SK-N-SH treated with all-trans-retinoic acid at 6 μM for 48 hours (cell line): ENCODE measurements around the gene GNS.

Experiments used
- ATAC-seq: fragments of 200-7000 bp; cut with Tn5 transposase; 3 replicates; pipeline ENCODE4 v1.9.1; 2020; ENCODE audit warnings: mild to moderate bottlenecking, moderate library complexity
- ARNTL ChIP-seq: fragments of 450-650 bp; formaldehyde crosslinking; IDR thresholded peaks from 2 replicates; pipeline ENCODE4 v1.5.0; 2020; ENCODE audit warnings: low read depth, mild to moderate bottlenecking, moderate library complexity, borderline replicate concordance
- CSDC2 ChIP-seq: fragments of 250-450 bp; sonication (Bioruptor Pico); IDR thresholded peaks from 2 replicates; pipeline ENCODE4 v1.5.0; 2020; ENCODE audit warnings: mild to moderate bottlenecking, moderate library complexity
- ESRRG ChIP-seq: fragments of 250-450 bp; sonication (Bioruptor Pico); IDR thresholded peaks from 2 replicates; pipeline ENCODE4 v1.6.1; 2021; ENCODE audit warnings: mild to moderate bottlenecking
- GLIS3 ChIP-seq: fragments of 250-450 bp; sonication (Bioruptor Pico); IDR thresholded peaks from 2 replicates; pipeline ENCODE4 v1.5.0; 2020; ENCODE audit warnings: mild to moderate bottlenecking, moderate library complexity
- ISL1 ChIP-seq: fragments of 250-450 bp; sonication (Bioruptor Pico); IDR thresholded peaks from 2 replicates; pipeline ENCODE4 v2.1.2; 2022; ENCODE audit warnings: mild to moderate bottlenecking, moderate library complexity
- RARB ChIP-seq: fragments of 250-450 bp; sonication (Bioruptor Pico); IDR thresholded peaks from 2 replicates; pipeline ENCODE4 v1.8.0; 2021; ENCODE audit warnings: mild to moderate bottlenecking, moderate library complexity
- SNAI2 ChIP-seq: fragments of 250-450 bp; sonication (Bioruptor Pico); IDR thresholded peaks from 2 replicates; pipeline ENCODE4 v1.5.0; 2020; ENCODE audit warnings: mild to moderate bottlenecking, moderate library complexity
- TCF4 ChIP-seq: fragments of 250-450 bp; sonication (Bioruptor Pico); IDR thresholded peaks from 2 replicates; pipeline ENCODE4 v1.8.0; 2021; ENCODE audit warnings: mild to moderate bottlenecking, moderate library complexity, borderline replicate concordance
- TOX ChIP-seq: fragments of 250-450 bp; sonication (Bioruptor Pico); IDR thresholded peaks from 2 replicates; pipeline ENCODE4 v1.8.0; 2021; ENCODE audit warnings: mild to moderate bottlenecking, moderate library complexity, borderline replicate concordance
- ZC3H10 ChIP-seq: fragments of 250-450 bp; sonication (Bioruptor Pico); IDR thresholded peaks from 2 replicates; pipeline ENCODE4 v1.5.1; 2021; ENCODE audit warnings: mild to moderate bottlenecking, moderate library complexity
- ZFP30 ChIP-seq: fragments of 450-650 bp; formaldehyde crosslinking; IDR thresholded peaks from 2 replicates; pipeline ENCODE4 v1.5.0; 2022; ENCODE audit warnings: mild to moderate bottlenecking, moderate library complexity
- ZNF565 ChIP-seq: fragments of 450-650 bp; formaldehyde crosslinking; conservative IDR thresholded peaks from 2 replicates; pipeline ENCODE4 v1.5.0; 2020; ENCODE audit warnings: low read depth, mild to moderate bottlenecking, moderate library complexity
- ZNF70 ChIP-seq: fragments of 450-650 bp; formaldehyde crosslinking; IDR thresholded peaks from 2 replicates; pipeline ENCODE4 v1.5.0; 2020; ENCODE audit warnings: mild to moderate bottlenecking, moderate library complexity
- ZNF8 ChIP-seq: fragments of 450-650 bp; formaldehyde crosslinking; IDR thresholded peaks from 2 replicates; pipeline ENCODE4 v1.5.0; 2020; ENCODE audit warnings: mild to moderate bottlenecking, moderate library complexity
- TF ChIP-seq, protein P1 (sequence below): fragments of 250-450 bp; sonication (Bioruptor Pico); IDR thresholded peaks from 2 replicates; pipeline ENCODE4 v1.8.0; 2020; ENCODE audit warnings: mild to moderate bottlenecking, moderate library complexity, borderline replicate concordance
- TF ChIP-seq, protein P2 (sequence below): fragments of 250-450 bp; sonication (Bioruptor Pico); IDR thresholded peaks from 2 replicates; pipeline ENCODE4 v1.5.0; 2020; ENCODE audit warnings: mild to moderate bottlenecking, moderate library complexity
- TF ChIP-seq, protein P3 (sequence below): fragments of 250-450 bp; sonication (Bioruptor Pico); IDR thresholded peaks from 2 replicates; pipeline ENCODE4 v1.5.1; 2021; ENCODE audit warnings: mild to moderate bottlenecking, moderate library complexity
- TF ChIP-seq, protein P4 (sequence below): fragments of 250-450 bp; sonication (Bioruptor Pico); IDR thresholded peaks from 2 replicates; pipeline ENCODE4 v1.8.0; 2021; ENCODE audit warnings: low read depth, mild to moderate bottlenecking, moderate library complexity, borderline replicate concordance
- TF ChIP-seq, protein P5 (sequence below): fragments of 250-450 bp; sonication (Bioruptor Pico); IDR thresholded peaks from 2 replicates; pipeline ENCODE4 v1.5.1; 2020; ENCODE audit warnings: low read depth, mild to moderate bottlenecking, moderate library complexity

Gene GNS

DNA sequence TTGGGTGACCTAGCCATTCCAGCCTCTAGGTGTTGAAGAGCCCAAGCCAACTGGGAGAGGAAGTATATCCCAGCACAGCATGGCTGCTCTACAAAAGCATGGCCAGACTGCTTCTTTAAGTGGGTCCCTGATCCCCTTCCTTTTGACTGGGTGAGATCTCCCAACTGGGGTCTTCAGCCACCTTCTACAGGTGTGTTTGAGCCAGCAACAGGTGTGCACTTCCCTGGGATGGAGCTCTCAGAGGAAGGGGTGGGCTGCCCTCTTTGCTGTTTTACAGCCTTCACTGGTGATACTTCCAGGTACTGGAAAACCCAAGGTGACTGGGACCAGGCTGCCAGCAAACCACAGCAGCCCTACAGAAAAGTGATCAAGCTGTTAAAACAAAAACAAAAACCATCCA is 14.2 kb upstream of the GNS start (continued):
- TF ChIP-seq, protein P1, sequence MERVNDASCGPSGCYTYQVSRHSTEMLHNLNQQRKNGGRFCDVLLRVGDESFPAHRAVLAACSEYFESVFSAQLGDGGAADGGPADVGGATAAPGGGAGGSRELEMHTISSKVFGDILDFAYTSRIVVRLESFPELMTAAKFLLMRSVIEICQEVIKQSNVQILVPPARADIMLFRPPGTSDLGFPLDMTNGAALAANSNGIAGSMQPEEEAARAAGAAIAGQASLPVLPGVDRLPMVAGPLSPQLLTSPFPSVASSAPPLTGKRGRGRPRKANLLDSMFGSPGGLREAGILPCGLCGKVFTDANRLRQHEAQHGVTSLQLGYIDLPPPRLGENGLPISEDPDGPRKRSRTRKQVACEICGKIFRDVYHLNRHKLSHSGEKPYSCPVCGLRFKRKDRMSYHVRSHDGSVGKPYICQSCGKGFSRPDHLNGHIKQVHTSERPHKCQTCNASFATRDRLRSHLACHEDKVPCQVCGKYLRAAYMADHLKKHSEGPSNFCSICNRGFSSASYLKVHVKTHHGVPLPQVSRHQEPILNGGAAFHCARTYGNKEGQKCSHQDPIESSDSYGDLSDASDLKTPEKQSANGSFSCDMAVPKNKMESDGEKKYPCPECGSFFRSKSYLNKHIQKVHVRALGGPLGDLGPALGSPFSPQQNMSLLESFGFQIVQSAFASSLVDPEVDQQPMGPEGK (CRISPR knock-in tag) = no peak
- TF ChIP-seq ARNTL (CRISPR knock-in tag) = no peak
- no peak for TF ChIP-seq TOX (CRISPR knock-in tag)
- TF ChIP-seq, all 23 proteins: peak for 0

DNA sequence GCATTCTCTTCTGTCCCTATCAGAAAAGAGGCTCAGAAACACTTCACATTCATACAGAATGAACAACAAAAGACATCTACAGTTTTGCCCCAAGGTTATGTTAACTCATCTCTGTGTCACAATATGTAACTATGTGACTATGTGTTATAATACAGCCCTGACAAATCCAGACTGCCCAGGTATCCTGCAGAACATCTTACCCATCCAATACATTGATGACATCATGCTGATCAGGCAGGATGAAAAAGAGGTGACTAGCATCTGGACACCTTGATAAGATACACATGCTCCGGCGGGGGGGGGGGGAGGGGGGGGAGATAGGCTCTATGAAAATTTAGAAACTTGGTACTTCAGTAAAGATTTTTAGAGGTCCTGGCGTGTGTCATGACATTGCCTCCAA is 8.3 kb upstream of the GNS start:
- ATAC-seq = no peak

More for the DNA sequence above, 8.3 kb upstream of the GNS start:
- TF ChIP-seq, protein P2, sequence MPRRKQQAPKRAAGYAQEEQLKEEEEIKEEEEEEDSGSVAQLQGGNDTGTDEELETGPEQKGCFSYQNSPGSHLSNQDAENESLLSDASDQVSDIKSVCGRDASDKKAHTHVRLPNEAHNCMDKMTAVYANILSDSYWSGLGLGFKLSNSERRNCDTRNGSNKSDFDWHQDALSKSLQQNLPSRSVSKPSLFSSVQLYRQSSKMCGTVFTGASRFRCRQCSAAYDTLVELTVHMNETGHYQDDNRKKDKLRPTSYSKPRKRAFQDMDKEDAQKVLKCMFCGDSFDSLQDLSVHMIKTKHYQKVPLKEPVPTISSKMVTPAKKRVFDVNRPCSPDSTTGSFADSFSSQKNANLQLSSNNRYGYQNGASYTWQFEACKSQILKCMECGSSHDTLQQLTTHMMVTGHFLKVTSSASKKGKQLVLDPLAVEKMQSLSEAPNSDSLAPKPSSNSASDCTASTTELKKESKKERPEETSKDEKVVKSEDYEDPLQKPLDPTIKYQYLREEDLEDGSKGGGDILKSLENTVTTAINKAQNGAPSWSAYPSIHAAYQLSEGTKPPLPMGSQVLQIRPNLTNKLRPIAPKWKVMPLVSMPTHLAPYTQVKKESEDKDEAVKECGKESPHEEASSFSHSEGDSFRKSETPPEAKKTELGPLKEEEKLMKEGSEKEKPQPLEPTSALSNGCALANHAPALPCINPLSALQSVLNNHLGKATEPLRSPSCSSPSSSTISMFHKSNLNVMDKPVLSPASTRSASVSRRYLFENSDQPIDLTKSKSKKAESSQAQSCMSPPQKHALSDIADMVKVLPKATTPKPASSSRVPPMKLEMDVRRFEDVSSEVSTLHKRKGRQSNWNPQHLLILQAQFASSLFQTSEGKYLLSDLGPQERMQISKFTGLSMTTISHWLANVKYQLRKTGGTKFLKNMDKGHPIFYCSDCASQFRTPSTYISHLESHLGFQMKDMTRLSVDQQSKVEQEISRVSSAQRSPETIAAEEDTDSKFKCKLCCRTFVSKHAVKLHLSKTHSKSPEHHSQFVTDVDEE (CRISPR knock-in tag) = no peak
- TF ChIP-seq TOX (CRISPR knock-in tag) = no peak
- no peak for TF ChIP-seq ZC3H10 (CRISPR knock-in tag)
- TF ChIP-seq ISL1 = no peak
- TF ChIP-seq CSDC2 (CRISPR knock-in tag) = no peak
- no peak for TF ChIP-seq ZFP30 (CRISPR knock-in tag)
- TF ChIP-seq ZNF565 (CRISPR knock-in tag) = no peak
- TF ChIP-seq RARB (CRISPR knock-in tag) = no peak
- TF ChIP-seq, protein P3, sequence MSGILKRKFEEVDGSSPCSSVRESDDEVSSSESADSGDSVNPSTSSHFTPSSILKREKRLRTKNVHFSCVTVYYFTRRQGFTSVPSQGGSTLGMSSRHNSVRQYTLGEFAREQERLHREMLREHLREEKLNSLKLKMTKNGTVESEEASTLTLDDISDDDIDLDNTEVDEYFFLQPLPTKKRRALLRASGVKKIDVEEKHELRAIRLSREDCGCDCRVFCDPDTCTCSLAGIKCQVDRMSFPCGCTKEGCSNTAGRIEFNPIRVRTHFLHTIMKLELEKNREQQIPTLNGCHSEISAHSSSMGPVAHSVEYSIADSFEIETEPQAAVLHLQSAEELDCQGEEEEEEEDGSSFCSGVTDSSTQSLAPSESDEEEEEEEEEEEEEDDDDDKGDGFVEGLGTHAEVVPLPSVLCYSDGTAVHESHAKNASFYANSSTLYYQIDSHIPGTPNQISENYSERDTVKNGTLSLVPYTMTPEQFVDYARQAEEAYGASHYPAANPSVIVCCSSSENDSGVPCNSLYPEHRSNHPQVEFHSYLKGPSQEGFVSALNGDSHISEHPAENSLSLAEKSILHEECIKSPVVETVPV (CRISPR knock-in tag) = no peak
- TF ChIP-seq, protein P1 (CRISPR knock-in tag) = no peak
- TF ChIP-seq, protein P4, sequence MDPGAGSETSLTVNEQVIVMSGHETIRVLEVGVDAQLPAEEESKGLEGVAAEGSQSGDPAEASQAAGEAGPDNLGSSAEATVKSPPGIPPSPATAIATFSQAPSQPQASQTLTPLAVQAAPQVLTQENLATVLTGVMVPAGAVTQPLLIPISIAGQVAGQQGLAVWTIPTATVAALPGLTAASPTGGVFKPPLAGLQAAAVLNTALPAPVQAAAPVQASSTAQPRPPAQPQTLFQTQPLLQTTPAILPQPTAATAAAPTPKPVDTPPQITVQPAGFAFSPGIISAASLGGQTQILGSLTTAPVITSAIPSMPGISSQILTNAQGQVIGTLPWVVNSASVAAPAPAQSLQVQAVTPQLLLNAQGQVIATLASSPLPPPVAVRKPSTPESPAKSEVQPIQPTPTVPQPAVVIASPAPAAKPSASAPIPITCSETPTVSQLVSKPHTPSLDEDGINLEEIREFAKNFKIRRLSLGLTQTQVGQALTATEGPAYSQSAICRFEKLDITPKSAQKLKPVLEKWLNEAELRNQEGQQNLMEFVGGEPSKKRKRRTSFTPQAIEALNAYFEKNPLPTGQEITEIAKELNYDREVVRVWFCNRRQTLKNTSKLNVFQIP (CRISPR knock-in tag) = no peak
- no peak for TF ChIP-seq TCF4 (CRISPR knock-in tag)
- TF ChIP-seq ESRRG = no peak
- TF ChIP-seq ZNF8 (CRISPR knock-in tag) = no peak
- no peak for TF ChIP-seq SNAI2 (CRISPR knock-in tag)
- TF ChIP-seq ZNF70 (CRISPR knock-in tag) = no peak
- TF ChIP-seq, protein P5, sequence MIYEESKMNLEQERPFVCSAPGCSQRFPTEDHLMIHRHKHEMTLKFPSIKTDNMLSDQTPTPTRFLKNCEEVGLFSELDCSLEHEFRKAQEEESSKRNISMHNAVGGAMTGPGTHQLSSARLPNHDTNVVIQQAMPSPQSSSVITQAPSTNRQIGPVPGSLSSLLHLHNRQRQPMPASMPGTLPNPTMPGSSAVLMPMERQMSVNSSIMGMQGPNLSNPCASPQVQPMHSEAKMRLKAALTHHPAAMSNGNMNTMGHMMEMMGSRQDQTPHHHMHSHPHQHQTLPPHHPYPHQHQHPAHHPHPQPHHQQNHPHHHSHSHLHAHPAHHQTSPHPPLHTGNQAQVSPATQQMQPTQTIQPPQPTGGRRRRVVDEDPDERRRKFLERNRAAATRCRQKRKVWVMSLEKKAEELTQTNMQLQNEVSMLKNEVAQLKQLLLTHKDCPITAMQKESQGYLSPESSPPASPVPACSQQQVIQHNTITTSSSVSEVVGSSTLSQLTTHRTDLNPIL (CRISPR knock-in tag) = no peak
- no peak for TF ChIP-seq GLIS3 (CRISPR knock-in tag)
- TF ChIP-seq, all 23 proteins: peak for 0
